AG09309 (cell line): Measurements from ENCODE around the gene ALX3.

ENCODE experiments used
- DNase-seq: peaks from one replicate; pipeline ENCODE4 v3.0.0-alpha.2; 2010; ENCODE audit warnings: low read depth
- H3K4me3 ChIP-seq: 2 replicates; pipeline ENCODE4 v1.5.1; 2011; ENCODE audit warnings: mild to moderate bottlenecking, low read depth, low read length, moderate library complexity; ENCODE audit not compliant: control insufficient read depth
- CTCF ChIP-seq: IDR thresholded peaks from 2 replicates; pipeline ENCODE4 v1.5.1; 2011; ENCODE audit warnings: mild to moderate bottlenecking, low read depth, low read length, inconsistent platforms; ENCODE audit not compliant: insufficient read depth, control insufficient read depth; ENCODE audit errors: missing control alignments

ALX3 gene

GRCh38 chr1:110047463-110047862 is 23.0 kb downstream of the ALX3 start:
- no peak overlapping the region for H3K4me3 ChIP-seq
- TF ChIP-seq CTCF = no peak
- no peak for DNase-seq

GRCh38 chr1:110043016-110043415 is 27.5 kb downstream of the ALX3 start:
- no peak for TF ChIP-seq CTCF
- no peak overlapping the region for H3K4me3 ChIP-seq
- DNase-seq = no peak

GRCh38 chr1:110040548-110040947 is 29.9 kb downstream of the ALX3 start:
- DNase-seq = no peak
- H3K4me3 ChIP-seq = no peak overlapping the region
- no peak for TF ChIP-seq CTCF

GRCh38 chr1:110039641-110040040 is 30.8 kb downstream of the ALX3 start:
- TF ChIP-seq CTCF = no peak
- no peak for DNase-seq

GRCh38 chr1:110038271-110038670 is 32.2 kb downstream of the ALX3 start:
- DNase-seq = no peak
- TF ChIP-seq CTCF = no peak

More at GRCh38 chr1:110039641-110040040, 30.8 kb downstream of the ALX3 start:
- H3K4me3 ChIP-seq = no peak overlapping the region

GRCh38 chr1:110035236-110035752 is 35.2 kb downstream of the ALX3 start:
- no peak for DNase-seq
- H3K4me3 ChIP-seq = peak overlapping the region; percentile 85
- TF ChIP-seq CTCF = no peak

More at GRCh38 chr1:110038271-110038670, 32.2 kb downstream of the ALX3 start:
- no peak overlapping the region for H3K4me3 ChIP-seq
